Mucosa of stomach (tissue), 1 donor: ENCODE data around the gene PPP1R17.

Experiments
- H3K27me3 ChIP-seq: one replicate; pipeline ENCODE4 v1.7.0; 2013; ENCODE audit warnings: mild to moderate bottlenecking, low read length; ENCODE audit not compliant: control insufficient read depth, insufficient read depth
- H3K36me3 ChIP-seq: one replicate; pipeline ENCODE4 v1.7.0; 2013; ENCODE audit warnings: low read length; ENCODE audit not compliant: control insufficient read depth, insufficient read depth
- H3K4me1 ChIP-seq: one replicate; pipeline ENCODE4 v1.7.0; 2013; ENCODE audit warnings: mild to moderate bottlenecking, low read length; ENCODE audit not compliant: control insufficient read depth, insufficient read depth
- H3K4me3 ChIP-seq: one replicate; pipeline ENCODE4 v1.7.0; 2013; ENCODE audit warnings: low read length
- H3K9ac ChIP-seq: one replicate; pipeline ENCODE4 v1.7.0; 2013; ENCODE audit warnings: mild to moderate bottlenecking, low read length, moderate library complexity
- H3K9me3 ChIP-seq: one replicate; pipeline ENCODE4 v1.7.0; 2013; ENCODE audit warnings: mild to moderate bottlenecking, low read length, moderate library complexity; ENCODE audit not compliant: control insufficient read depth
- donor health status: Pancreatic carcinoma.

PPP1R17 gene

GRCh38 chr7:31687024-31687748 is at the start of gene PPP1R17:
TSS of gene PPP1R17 (plus strand) at chr7:31687215. CDS start at chr7:31692442, 5,227 bp downstream.
- no peaks in the 10 kb centered on the region for H3K4me1 ChIP-seq
- H3K9me3 ChIP-seq = no peaks in the 10 kb centered on the region
- no peaks in the 10 kb centered on the region for H3K36me3 ChIP-seq
- no peak within 1 kb of the TSS for H3K4me3 ChIP-seq
- no peak within 1 kb of the TSS for H3K9ac ChIP-seq
- H3K27me3 ChIP-seq = no peaks in the 10 kb centered on the region

GRCh38 chr7:31640381-31640780 is 46.6 kb upstream of the PPP1R17 start:
- Histone ChIP-seq H3K9me3 (no peaks in the 10 kb centered on the region), H3K4me3 (no peak overlapping the region), H3K9ac (no peak overlapping the region), H3K27me3 (no peaks in the 10 kb centered on the region), H3K36me3 (no peaks in the 10 kb centered on the region), H3K4me1 (no peaks in the 10 kb centered on the region)

- H3K36me3 ChIP-seq = no peaks in the 10 kb centered on the region
- H3K4me1 ChIP-seq = no peaks in the 10 kb centered on the region
- no peaks in the 10 kb centered on the region for H3K27me3 ChIP-seq
- no peak overlapping the region for H3K9ac ChIP-seq
- H3K4me3 ChIP-seq = no peak overlapping the region
- no peaks in the 10 kb centered on the region for H3K9me3 ChIP-seq
Measured at GRCh38 chr7:31642681-31643115, 44.3 kb upstream of the PPP1R17 start.

- Histone ChIP-seq H3K9ac (no peak overlapping the region), H3K9me3 (no peaks in the 10 kb centered on the region), H3K4me1 (no peaks in the 10 kb centered on the region), H3K27me3 (no peaks in the 10 kb centered on the region), H3K36me3 (no peaks in the 10 kb centered on the region), H3K4me3 (no peak overlapping the region)
Measured at GRCh38 chr7:31646942-31647341, 40.1 kb upstream of the PPP1R17 start.

- Histone ChIP-seq H3K36me3 (no peaks in the 10 kb centered on the region), H3K9me3 (no peaks in the 10 kb centered on the region), H3K9ac (no peak overlapping the region), H3K4me3 (no peak overlapping the region), H3K27me3 (no peaks in the 10 kb centered on the region), H3K4me1 (no peaks in the 10 kb centered on the region)
Measured at GRCh38 chr7:31647511-31647910, 39.5 kb upstream of the PPP1R17 start.

- H3K36me3 ChIP-seq = no peaks in the 10 kb centered on the region
- H3K9me3 ChIP-seq = no peaks in the 10 kb centered on the region
- no peak overlapping the region for H3K4me3 ChIP-seq
- no peaks in the 10 kb centered on the region for H3K27me3 ChIP-seq
- no peak overlapping the region for H3K9ac ChIP-seq
- H3K4me1 ChIP-seq = no peaks in the 10 kb centered on the region
Measured at GRCh38 chr7:31648288-31648687, 38.7 kb upstream of the PPP1R17 start.

GRCh38 chr7:31648880-31649279 is 38.1 kb upstream of the PPP1R17 start:
- no peaks in the 10 kb centered on the region for H3K9me3 ChIP-seq
- no peaks in the 10 kb centered on the region for H3K36me3 ChIP-seq
- H3K27me3 ChIP-seq = no peaks in the 10 kb centered on the region
- no peak overlapping the region for H3K9ac ChIP-seq
- H3K4me3 ChIP-seq = no peak overlapping the region
- H3K4me1 ChIP-seq = no peaks in the 10 kb centered on the region

GRCh38 chr7:31651234-31652062 is 35.6 kb upstream of the PPP1R17 start:
- Histone ChIP-seq H3K36me3 (no peaks in the 10 kb centered on the region), H3K9ac (no peak overlapping the region), H3K4me3 (no peak overlapping the region), H3K27me3 (no peaks in the 10 kb centered on the region), H3K4me1 (no peaks in the 10 kb centered on the region), H3K9me3 (no peaks in the 10 kb centered on the region)

- Histone ChIP-seq H3K4me1 (no peaks in the 10 kb centered on the region), H3K36me3 (no peaks in the 10 kb centered on the region), H3K4me3 (no peak overlapping the region), H3K9ac (no peak overlapping the region), H3K27me3 (no peaks in the 10 kb centered on the region), H3K9me3 (no peaks in the 10 kb centered on the region)
Measured at GRCh38 chr7:31652063-31652326, 35.0 kb upstream of the PPP1R17 start.

- no peak overlapping the region for H3K4me3 ChIP-seq
- H3K9me3 ChIP-seq = no peaks in the 10 kb centered on the region
- no peak overlapping the region for H3K9ac ChIP-seq
- H3K27me3 ChIP-seq = no peaks in the 10 kb centered on the region
- no peaks in the 10 kb centered on the region for H3K4me1 ChIP-seq
- no peaks in the 10 kb centered on the region for H3K36me3 ChIP-seq
Measured at GRCh38 chr7:31663072-31663471, 23.9 kb upstream of the PPP1R17 start.

- H3K9ac ChIP-seq = no peak overlapping the region
- no peak overlapping the region for H3K4me3 ChIP-seq
- no peaks in the 10 kb centered on the region for H3K27me3 ChIP-seq
- no peaks in the 10 kb centered on the region for H3K9me3 ChIP-seq
- H3K4me1 ChIP-seq = no peaks in the 10 kb centered on the region
- H3K36me3 ChIP-seq = no peaks in the 10 kb centered on the region
Measured at GRCh38 chr7:31664890-31665289, 22.1 kb upstream of the PPP1R17 start.

GRCh38 chr7:31665546-31665945 is 21.5 kb upstream of the PPP1R17 start:
- Histone ChIP-seq H3K9ac (no peak overlapping the region), H3K4me1 (no peaks in the 10 kb centered on the region), H3K4me3 (no peak overlapping the region), H3K9me3 (no peaks in the 10 kb centered on the region), H3K27me3 (no peaks in the 10 kb centered on the region), H3K36me3 (no peaks in the 10 kb centered on the region)
